HG02588 (cell line): ENCODE results near the gene SLC22A16.
"Not testable (repeated sequence)": the region's sequence is repeated elsewhere in the genome, so short reads cannot be mapped to it uniquely, and the experiment has no call there.

Experiments used
- ATAC-seq: cut with Tn5 transposase; IDR thresholded peaks from one replicate; pipeline ENCODE4 v1.9.1; 2021; ENCODE audit warnings: mild to moderate bottlenecking, moderate library complexity; ENCODE audit not compliant: unreplicated experiment

SLC22A16 gene

DNA sequence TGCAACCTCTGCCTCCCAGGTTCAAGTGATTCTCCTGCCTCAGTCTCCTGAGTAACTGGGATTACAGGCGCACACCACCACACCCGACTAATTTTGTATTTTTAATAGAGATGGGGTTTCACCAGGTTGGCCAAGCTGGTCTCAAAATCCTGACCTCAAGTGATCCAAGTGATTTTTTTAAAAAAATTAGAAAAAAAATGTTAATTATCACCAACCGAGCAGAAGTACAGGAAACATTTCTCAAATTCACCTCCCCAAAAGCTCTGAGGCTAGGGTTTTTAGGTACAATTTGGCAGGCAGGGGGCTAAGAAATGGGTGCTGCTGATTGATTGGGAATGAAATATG, 14.9 kb upstream of the SLC22A16 start:
- ATAC-seq: no peak

DNA sequence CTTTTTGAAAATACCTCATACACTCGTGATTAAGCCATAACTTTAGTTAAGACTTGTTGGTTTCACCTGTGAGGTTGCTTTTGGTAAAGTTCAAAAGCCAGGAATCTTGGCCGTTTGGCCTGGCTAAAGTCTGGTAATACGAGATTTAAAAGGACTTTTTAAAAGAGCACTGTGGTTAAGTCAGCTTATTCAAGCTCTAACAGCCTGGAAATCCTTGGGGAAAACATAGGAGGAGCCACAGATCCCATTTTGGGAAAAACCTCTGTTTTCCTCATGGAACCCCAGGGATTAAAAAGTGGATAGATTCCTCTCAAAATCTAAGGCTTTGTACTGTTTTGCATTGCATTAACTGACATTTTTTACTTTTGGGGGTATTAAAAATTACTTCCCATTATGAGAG, 13.7 kb upstream of the SLC22A16 start:
- ATAC-seq: no peak

DNA sequence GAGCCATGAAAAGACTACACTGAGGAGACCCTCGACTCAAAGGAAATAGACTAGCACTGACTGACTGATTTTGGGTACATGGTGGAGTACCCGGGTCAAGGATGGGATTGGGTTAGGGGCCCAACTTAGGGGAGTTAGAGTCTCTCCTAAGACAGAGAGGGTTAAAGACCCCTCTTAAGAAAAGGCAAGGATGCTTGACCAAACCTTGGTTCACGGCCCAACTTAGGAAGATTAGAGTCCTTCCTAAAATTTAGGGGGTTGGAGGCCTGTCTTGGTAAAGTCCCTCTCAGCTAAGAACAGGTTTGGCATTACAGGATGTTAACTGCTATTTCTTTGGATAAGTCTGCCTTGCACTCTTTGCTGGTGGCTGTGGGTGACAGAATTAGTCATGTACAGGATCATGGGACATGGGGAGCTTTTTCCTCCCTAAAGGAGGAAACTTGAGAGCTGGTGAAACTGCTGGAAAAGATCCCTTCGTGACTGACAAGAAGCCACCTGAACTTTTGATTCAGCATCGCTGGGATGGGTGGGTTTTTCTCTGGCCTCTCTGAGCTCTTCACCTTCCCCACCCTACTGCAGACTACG, 12.3 kb upstream of the SLC22A16 start:
- no peak for ATAC-seq

DNA sequence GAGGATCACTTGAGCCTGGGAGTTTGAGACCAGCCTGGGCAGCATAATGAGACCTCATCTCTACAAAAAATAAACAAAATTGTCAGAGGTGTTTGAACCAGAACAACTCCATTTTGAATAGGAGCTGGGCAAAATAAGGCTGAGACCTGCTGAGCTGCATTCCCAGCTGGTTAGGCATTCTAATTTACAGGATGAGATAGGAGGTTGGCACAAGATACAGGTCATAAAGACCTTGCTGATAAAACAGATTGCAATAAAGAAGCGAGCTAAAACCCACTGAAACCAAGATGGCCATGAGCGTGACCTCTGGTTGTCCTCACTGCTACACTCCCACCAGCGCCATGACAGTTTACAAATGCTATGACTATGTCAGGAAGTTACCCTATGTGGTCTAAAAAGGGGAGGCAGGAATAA, 11.6 kb upstream of the SLC22A16 start:
- not testable (repeated sequence) for ATAC-seq

DNA sequence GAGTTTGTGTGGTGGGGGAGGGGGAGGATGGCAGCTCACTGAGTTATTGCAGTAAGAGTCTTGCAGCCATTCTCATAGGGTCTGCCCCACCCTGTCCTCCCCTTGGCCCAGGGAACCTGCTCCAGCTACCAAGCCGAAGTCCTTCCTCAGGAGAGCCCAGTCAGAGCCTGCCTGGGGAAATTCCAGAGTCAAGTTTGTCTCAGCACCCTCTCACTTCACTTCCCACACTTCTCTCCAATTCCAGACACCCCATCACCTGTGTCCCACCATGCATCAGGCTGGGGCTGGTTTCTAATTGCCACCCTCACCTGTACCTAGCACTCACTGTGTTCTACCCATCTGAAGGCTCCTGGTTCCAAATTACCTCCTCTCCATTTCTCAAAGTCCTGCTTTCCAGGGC, 10.3 kb upstream of the SLC22A16 start:
- no peak for ATAC-seq

DNA sequence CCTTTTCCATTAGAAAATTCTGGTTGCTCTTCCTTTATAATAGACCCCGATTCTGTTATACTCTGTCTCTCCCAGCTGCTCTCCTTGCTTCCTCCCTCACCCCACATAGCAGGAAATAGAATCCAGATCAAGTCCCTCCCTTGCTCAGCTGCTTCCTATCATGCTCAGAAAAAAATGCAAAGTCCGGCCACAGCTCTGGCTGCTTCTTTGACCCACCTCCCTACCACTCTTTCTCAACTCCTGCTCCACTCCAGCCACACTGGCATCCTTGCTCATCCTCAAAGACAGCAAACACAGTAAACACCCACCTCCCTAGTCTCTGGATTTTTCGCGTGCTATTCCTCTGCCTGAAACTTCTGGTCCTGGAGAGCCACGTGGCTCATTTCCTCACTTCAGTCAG, 9.1 kb upstream of the SLC22A16 start:
- no peak for ATAC-seq

DNA sequence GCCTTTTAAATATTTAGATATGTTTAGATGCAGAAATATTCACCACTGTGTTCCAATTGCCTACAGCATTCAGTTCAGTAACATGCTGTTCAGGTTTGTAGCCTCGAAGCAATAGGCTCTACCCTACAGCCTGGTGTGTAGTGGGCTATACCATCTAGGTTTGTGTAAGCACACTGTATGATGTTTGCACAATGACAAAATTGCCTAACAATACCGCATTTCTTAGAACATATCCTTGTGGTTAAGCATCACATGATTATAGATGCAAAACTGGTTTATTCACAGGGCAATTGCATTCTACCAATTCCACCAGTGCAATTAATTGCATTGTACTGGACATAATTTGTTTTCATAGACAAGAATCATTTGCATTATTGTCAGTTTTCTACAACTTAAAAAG, 7.9 kb upstream of the SLC22A16 start:
- ATAC-seq: no peak

DNA sequence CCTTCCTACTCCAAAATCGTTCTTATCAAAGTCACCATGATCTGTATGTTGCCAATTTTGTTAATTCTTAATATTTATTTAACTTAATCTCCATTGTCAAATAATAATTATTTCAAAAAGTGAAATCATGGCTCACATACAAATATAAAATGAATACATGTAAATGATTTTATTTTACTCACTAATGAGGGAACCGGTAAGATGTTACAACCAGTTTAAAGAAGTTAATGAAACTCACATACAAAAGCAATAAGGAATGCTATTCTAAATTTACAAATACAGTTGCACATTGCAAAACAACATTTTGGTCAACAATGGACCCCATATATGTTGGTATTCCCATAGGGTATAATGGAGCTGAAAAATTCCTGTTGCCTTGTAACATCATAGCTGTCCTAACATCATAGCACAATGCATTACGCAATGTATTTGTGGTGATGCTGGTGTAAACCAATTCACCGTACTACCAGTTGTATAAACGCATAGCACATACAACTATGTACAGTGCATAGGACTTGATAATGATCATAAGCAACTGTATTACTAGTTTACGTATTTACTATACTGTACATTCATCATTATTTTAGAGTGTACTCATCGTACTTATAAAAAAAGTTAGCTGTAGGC, 6.5 kb upstream of the SLC22A16 start:
- no peak for ATAC-seq

DNA sequence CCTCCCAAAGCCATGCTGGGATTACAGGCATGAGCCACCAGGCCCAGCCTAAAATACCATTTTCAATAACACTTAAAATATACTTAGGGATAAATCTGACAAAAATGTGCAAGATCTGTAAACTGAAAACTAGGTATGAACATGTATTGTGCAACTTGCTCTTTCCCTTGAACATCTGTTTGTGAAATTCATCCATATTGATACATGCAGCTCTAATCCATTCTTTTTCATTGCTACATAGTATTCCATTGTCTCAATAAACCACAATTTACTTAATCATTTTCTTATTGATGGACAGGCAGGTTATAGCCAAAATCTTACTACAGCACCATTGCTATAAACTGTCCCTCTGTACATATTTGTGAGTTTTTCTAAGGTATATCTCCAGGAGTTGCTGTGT, 4.7 kb upstream of the SLC22A16 start:
- no peak for ATAC-seq

DNA sequence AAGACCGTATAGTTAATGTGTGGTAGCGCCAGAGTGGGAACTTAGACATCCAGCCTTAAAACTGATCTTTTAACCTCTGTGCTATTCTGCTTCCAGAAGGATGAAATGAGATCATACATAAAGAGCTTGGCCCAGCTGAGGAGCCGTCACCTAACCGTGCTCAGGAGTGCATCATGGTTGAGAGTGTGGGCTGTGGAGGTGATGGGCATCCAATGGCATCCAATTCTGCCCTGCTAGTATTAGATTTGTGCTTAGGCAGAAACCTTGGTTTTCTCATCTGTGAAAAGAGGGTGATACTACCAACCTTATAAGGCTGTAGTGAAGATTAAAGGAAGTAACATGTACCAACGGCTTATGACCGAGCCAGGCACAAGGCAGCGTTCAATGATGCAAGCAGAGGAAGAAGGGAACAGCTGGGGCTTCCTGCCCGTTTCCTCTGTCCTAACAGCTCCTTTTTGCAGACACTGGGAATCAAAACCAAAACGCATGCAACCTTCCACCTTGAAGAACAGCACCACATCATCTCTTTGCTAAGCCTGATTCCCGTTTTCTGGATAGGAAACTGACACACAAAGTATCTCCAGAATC, 1.3 kb downstream of the SLC22A16 start:
- ATAC-seq: no peak

DNA sequence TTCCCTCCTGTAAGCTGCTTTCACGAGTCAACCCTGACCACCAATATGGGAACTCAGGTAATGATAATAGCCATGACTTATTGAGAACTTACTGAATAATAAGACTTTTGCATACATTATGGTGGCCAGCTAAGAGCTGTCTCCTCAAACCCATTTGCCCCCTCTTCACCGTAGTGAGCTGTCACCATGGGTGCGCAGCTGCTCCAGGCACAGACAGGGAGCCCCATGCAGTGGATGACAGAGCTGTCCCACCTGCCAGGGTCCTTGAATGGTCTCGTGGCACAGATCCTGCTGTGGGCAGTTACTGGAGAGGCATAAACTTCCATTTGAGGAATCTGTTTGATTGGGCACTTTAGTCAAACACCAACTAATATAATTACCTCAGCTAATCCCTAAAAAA, 1.9 kb downstream of the SLC22A16 start:
- no peak for ATAC-seq

DNA sequence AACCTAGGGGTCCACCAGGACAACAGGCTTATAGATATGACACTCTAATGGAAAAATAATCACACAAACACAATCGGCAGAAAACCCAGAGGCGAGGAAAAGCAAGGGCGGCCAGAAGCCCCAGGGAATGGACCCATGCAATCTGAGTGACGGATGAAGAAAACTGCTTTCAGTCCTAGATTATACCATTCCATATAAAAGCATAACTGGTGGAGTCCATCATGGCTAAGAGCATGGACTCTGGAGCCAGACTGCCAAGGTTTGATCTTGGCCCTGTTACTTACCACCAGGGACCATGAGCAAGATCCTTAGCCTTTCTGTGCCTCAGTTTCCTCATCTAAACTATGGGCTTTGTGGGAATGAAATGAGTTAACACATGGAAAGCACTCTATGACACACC, 3.7 kb downstream of the SLC22A16 start:
- ATAC-seq: no peak

DNA sequence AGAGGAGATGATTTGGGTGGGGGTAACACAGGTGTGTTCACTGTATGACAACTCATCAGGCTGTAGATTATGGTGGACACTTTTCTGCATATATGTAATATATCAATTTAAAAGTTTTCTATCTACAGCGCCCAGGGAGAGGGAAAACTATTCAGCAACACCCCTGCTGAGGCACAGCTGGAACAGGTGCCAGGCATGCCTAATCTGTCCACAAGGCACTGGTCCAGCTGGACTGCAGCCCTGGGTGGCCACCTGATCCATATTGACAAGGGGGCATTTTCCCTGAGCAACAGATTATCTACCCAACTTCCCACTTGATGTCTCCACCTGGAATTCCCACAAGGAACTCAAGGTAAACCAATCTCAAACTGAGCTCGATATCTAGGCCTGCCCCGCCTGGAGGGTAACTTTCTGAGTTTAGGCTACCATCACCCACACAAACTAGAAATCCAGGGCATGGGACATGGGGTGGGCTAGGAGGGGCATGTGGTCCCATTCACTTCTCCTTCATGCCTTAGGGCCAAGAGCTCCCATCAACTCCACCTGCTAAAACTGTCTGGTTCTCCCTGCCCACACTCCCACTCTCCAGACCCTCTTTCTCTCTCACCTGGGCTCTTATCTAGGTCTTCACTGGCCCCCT, 4.6 kb downstream of the SLC22A16 start:
- no peak for ATAC-seq

DNA sequence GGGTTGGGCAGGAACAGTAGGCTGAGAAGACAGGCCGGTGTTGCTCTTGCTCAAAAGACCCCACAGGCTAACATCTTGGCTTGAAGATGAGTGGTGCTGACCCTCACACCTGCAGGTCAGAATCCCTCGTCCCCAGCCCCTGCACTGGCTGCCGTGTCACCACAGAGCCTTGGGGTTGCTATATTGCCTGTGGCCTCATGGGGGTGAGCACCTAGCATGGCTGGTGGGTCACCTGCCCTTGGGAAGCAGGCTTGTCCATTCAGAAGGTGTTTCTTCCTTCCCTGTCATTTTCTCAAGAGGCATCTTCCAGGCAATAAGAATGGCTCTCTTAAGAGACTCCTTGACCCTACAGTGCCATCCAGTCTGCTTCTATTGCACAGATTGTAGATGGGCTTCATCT, 7.7 kb downstream of the SLC22A16 start:
- ATAC-seq: no peak

DNA sequence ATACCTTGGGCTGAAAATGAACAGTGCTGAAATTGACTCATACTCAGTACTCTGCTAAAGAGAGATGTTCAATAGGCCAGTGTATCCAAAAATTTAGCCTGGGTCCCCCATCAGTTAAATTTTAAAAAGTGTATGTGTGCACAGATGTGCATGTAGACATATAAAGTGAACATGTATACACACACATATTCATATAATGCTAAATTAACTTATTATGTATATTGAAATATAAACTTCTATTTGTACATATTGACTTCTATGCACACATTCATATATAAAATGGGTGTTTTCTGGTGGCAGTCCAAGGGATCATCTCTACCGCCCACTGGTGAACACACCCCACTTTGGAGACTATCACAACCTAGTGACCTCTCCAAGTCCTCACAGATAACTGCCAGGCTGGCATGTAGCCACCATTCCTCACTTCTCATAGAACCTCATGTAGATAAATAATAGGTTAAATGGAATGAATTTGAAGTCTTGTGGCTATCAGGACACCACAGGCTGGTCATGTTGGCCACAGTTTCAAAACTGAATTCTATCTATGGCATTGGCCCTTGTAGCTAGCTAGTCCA, 8.8 kb downstream of the SLC22A16 start:
- no peak for ATAC-seq

DNA sequence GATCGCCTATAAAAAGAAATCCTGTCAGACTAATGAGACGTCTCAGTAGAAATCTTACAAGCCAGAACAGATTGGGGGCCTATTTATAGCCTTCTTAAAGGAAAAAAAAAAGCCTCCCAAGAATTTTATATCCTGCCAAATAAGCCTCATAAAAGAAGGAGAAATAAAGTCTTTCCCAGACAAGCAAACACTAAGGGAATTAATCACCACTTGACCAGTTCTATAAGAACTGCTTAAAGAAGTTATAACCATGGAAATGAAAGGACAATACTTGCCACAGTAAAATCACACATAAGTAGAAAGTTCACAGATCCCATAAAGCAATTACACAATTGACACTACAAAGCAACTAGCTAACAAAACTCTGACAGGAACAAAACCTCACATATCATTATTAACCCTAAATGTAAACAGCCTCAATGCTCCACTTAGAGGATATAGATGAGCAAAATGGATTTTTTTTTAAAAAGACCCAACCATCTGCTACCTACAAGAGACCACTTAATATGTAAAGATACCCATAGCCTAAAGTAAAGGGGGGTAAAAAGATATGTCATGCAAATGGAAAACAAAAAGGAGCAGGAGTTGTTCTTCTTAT, 13.4 kb downstream of the SLC22A16 start:
- no peak for ATAC-seq

DNA sequence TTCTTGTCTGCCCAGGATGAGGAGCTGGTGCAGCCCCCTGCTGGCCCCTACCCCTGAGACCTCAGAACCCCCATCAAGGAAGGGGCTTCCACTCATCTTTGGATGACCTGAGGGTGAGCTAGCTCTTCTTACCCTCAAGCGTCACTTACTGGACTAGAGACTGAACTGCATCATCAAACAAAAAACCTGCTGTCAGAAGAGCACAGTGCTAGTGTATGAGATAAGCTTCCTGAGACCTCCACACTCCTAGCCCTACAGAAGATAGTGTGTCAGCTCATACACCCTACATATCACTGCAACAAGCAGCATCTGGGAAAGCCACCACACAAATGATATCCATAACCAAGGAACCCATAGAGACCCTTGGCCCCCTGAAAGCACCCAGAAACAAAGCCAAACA, 15.0 kb downstream of the SLC22A16 start:
- no peak for ATAC-seq

DNA sequence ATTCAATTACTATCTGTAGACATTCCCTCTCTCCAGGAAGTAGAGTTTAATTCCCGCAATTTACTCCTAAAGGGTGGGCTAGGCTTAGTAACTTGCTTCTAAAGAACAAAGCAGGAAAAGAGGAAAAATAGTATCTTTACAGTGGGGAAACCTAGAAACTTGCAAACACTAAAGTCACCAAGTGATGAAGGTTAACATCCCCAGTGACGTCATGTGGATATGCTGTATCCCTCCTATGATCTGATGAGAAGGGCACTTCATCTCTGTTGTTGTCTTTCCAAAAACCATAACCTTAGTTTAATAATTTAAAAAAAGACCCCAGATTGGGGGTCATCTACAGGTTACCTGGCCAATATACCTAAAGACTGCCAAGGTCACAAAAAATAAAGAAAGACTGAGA, 17.3 kb downstream of the SLC22A16 start:
- ATAC-seq: no peak

DNA sequence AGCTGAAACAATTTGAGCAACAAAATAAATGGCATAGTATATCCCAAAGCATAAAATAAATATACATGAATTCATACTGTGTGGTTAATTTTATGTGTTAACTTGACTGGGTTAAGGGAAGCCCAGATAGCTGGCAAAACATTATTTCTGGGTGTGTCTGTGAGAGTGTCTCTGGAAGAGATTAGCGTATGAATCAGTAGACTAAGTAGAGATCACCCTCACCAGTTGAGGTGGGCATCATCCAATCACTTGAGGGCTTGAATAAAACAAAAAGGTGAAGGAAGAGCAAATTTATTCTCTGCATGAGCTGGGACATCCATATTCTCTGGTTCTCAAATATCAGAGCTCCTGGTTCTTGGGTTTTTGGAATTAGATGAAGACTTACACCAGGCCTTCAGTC, 17.9 kb downstream of the SLC22A16 start:
- ATAC-seq: no peak

DNA sequence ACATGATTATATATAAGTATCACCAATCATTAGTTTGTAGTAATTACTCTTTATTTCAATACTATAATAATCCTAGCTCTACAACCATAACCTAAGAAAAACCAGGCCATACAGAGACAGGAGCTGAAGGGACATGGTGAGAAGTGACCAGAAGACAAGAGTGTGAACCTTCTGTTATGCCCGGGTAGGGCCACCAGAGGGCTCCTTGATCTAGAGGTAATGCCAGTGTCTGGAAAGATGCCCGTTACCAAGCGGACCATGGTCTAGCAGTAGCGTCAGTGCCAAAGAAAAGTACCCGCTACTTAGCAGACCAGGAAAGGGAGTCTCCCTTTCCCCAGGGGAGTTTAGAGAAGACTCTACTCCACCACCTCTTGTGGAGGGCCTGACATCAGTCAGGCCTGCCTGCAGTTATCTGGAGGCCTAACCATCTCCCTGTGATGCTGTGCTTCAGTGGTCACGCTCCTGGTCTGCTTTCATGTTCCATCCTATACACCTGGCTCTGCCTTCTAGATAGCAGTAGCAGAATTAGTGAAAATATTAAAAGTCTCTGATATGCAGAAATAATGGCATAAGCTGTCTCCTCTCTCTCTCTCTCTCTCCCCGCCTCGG, 18.7 kb downstream of the SLC22A16 start:
- not testable (repeated sequence) for ATAC-seq

DNA sequence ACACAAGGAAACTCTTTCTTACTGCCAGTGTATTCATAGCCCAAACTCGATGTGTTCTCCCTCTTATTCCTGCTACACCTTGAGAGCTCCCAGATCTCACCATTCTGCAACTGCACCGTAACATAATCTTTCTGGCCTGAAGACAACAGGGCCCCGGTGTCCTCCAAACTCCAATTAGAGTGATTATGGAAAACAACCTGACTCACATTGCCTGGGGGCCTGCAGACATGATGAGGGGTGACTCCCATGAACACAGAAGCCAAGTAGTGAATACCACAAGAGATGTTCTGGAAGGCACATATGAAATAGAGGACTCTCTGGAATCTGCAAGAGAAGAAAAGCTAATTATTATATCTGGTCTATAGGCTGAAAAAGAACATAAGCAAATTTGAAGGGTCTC, 19.7 kb downstream of the SLC22A16 start:
- no peak for ATAC-seq
